HG02870 (cell line): ENCODE measurements around the gene BTBD7.
"Not testable (repeated sequence)": the region's sequence is repeated elsewhere in the genome, so short reads cannot be mapped to it uniquely, and the experiment has no call there.

Source experiments
- ATAC-seq: cut with Tn5 transposase; IDR thresholded peaks from one replicate; pipeline ENCODE4 v1.9.1; 2021; ENCODE audit warnings: mild to moderate bottlenecking, moderate library complexity; ENCODE audit not compliant: unreplicated experiment

BTBD7 gene, protein sequence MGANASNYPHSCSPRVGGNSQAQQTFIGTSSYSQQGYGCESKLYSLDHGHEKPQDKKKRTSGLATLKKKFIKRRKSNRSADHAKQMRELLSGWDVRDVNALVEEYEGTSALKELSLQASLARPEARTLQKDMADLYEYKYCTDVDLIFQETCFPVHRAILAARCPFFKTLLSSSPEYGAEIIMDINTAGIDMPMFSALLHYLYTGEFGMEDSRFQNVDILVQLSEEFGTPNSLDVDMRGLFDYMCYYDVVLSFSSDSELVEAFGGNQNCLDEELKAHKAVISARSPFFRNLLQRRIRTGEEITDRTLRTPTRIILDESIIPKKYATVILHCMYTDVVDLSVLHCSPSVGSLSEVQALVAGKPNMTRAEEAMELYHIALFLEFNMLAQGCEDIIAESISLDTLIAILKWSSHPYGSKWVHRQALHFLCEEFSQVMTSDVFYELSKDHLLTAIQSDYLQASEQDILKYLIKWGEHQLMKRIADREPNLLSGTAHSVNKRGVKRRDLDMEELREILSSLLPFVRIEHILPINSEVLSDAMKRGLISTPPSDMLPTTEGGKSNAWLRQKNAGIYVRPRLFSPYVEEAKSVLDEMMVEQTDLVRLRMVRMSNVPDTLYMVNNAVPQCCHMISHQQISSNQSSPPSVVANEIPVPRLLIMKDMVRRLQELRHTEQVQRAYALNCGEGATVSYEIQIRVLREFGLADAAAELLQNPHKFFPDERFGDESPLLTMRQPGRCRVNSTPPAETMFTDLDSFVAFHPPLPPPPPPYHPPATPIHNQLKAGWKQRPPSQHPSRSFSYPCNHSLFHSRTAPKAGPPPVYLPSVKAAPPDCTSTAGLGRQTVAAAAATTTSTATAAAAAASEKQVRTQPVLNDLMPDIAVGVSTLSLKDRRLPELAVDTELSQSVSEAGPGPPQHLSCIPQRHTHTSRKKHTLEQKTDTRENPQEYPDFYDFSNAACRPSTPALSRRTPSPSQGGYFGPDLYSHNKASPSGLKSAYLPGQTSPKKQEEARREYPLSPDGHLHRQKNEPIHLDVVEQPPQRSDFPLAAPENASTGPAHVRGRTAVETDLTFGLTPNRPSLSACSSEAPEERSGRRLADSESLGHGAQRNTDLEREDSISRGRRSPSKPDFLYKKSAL

DNA sequence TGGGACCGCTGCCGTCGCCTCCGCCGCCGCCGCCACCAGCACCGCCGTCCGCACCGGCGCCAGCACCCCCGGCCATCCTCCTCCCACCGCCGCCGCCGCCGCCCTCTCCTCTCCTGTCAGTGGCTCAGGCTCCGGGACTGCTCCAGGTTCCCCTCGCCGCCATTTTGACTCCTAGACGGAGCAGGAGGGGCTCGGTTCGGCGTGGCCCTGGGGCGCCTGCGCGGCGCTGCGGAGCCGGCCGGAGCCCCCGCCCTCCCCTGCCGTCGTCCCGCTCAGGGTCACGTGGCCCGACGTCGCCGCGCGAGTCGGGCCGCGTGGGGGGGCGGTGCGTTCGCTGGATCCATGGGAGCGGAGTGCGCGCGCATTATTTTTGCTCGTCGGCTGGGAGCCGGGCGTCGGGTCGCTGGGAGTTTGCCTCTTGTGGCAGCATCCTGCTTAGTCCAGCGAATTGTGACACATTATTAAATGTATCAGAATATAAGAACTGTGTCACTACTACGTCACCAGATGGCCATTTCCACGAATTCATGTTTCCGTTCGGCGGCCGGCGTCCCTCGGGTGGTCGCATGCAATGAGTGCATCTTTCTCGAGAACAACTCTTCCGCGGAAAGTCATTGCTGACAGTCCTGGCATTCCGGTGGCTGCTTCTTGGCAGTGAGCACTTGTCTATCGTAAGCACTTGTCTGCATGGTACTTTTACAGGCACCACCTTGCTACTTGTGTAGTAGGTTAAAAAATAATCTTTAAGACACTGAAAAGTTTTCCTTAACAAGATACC, at the start of gene BTBD7:
TSS of gene BTBD7 (minus strand) at position 184 of the 778 bp plus-strand sequence. CDS start 36,985 bp downstream, outside the sequence.
- ATAC-seq: peak; percentile 74

DNA sequence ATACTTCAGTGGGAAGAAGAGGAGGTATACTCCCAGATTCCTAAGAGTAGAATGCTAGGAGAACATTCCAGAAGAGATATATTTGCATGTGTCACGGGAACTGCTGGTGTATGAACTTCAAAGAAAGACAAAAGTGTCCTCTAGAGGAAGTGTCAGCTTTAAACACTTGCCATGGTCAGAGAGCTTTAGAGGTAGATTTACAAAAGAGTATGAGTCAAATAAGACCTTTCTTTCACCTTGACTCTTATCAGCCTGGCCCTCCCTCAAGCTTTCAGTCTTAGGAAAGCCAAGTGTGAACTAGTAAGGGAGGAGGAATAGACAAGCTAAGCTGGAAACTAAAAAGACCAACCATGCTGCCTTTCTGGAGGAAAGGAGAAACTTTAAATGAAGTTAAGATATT, 48.8 kb upstream of the BTBD7 start:
- ATAC-seq: peak; percentile 71

DNA sequence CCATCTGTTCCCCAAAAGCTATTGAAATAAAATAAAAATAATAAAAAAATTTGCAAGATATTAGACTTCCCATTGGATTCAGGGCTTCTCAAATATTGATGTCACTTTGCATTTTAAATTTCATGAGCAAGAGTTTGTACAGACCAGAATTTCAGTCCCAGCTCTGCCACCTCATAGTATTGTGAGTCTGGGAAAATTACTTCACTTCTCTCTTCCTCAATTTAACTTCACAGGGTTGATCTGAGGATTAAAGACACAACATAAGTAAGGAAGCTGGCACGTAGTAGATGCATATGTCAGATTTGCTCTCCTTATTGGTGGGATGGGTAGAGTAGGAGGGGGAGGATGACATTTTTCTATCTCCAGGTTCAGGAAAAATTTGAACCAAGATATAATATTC, 47.0 kb upstream of the BTBD7 start:
- ATAC-seq: no peak

DNA sequence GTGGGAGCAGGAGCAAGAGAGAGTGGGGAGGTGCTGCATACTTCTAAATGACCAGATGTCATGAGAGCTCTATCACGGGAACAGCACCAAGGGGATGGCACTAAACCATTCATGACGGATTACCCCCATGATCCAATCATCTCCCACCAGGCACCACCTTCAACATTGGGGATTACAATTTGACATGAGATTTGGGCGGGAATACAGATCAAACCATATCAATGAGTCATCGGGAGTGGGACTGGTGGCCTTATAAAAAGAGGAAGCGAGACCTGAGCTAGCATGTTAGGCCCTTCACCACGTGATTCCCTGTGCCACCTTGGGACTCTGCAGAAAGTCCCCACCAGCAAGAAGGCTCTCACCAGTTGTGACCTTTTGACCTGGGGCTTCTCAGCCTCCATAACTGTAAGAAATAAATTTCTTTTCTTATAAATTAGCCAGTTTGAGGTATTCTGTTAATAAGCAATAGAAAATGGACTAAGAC, 42.9 kb upstream of the BTBD7 start:
- ATAC-seq: peak; percentile 95

DNA sequence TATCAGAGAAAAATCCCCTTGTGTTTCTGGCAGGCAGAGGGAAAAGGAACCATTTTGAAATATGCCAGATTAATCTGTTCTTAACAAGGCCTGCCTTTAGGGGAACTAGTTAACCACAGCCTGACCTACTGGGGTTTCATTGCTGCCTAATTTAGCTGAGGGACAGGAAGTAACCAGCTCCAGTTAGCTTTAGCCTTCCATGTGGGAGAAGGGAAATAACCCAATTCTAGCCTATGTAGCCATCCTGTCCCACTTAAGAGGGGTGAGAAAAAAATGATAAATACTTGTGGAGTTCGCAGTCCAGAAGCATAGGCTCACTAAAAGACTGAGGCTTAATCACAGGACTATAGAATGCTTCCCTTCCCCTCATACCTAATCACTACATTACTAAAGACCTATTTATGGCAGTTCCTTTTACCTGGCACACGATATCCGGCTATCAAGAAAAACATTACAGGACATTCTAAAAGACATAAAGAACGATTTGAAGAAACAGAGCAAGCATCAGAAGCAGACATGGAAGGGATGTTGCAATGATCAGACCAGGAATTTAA, 37.0 kb upstream of the BTBD7 start:
- peak; percentile 90 for ATAC-seq

DNA sequence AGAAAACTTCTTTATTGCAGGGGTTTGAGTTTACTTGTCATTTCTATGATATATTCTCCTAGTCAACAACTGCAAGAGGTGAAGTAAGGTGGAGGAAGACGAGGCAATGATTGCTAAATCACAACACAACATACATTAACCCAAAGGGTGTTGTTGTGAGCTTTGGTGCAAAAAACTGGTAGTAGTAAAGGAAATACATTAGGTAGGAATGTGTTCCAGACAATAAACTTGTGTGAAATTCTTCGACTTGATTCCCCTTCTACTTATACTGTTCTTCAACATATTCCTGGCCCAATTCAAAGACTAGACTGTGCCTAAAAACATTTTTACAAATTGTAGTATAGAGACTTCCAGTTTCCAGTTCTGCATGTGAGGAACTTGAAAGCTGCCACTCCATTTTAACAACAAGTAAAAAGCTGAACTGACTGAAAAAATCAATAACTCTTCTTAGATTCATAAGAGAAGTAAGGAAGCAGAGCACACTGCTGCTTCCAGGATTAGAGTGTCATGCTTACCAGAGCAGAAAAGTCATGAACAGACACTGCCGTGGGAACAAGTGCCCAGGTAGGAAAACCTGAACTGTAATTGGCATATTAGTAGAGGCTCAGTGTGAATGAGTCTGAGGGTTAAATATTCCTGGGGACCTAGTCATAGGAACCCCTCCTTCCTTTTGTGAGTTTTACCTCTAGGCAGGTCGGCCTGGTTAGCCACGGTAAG, 36.3 kb upstream of the BTBD7 start:
- ATAC-seq: no peak

DNA sequence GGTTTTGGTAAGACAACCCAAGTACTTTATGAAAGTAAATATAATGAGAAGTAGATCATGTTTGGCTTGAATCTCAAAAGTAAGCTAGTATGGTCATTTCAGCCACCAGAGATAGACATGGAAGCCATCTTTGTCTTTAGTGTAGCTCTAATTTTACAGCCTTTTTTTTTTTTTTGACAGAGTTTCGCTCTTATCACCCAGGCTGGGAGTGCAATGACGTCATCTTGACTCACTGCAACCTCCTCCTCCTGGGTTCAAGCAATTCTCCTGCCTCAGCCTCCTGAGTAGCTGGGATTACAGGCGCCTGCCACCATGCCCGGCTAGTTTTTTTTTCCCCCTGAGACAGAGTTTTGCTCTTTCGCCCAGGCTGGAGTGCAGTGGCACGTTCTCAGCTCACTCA, 22.0 kb upstream of the BTBD7 start:
- not testable (repeated sequence) for ATAC-seq

DNA sequence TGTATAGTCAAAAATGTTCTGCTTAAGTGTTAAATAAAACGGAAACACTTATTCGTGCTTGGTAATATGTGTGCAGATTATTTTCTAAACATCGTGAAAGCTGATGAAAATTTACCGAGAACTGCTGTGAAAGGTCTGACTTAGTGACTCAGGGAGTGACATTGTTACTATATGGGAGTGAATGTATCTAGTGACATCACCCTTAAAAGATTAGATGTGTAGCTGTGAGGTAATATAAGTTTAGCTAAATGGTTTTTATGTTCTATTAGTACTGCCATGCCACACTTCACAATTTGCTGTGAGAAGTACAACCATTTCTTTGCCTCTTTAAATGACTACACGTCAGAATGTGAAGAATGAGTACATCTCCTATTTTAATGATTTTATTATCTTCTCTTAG, 15.5 kb upstream of the BTBD7 start:
- ATAC-seq: no peak

DNA sequence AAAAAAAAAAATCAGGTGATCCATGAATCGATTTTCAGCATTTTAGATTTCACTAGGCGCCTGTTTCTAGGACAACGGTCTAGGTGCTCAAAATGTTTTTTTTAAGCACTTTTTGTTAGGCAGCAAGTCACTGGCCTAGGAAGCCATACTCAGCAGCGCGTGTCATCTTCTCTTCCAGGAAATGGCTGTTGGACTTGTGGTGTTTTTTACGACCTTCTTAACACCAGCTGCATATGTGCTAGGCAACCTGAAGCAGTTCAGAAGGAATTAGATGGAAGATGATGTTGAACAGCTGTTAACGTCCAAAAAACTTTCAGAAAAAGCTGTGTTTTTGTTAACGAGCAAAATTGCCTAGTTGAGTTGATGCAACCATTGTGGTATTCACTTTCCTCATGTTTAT, 15.0 kb upstream of the BTBD7 start:
- ATAC-seq: no peak

DNA sequence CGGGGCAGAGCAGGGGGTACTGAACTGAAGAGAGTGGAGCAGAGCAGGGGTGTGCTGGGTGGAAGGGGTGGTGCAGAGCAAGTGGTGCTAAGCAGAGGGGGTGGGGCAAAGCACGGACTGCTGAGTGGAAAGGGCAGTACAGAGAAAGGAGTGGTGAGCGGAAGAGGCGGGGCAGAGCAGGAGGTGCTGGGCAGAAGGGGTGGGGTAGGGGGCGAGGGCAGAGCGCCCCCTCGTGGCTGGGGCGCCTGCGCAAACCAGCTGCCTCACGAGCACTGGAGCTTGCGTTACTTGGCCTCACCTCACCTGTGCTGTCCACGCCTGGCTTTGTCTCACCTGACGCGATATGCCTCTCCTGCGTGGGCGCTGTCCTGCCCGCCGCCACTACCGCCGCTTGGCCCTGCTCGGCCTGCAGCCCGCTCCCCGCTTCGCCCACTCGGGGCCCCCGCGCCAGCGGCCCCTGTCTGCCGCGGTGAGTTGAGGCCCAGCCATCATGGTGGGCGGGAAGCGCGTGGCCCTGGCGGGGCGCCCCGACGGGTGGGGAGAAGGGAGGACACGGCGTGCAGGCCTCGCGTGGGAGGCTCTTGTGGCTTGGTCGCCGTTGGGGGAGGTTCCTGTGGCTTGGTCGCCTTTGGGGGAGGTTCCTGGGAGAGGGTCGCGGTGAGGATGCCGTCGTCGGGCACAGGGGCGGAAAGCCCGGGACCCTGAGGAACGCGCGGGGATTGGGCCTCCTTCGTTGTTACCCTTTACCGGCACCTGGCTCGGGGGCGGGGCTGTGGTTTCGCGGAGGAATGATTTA, 14.3 kb upstream of the BTBD7 start, which contains the start of gene COX8C:
TSS of gene COX8C (plus strand) at position 257 of the 796 bp plus-strand sequence. CDS start at position 344, 87 bp downstream.
- ATAC-seq: no peak

DNA sequence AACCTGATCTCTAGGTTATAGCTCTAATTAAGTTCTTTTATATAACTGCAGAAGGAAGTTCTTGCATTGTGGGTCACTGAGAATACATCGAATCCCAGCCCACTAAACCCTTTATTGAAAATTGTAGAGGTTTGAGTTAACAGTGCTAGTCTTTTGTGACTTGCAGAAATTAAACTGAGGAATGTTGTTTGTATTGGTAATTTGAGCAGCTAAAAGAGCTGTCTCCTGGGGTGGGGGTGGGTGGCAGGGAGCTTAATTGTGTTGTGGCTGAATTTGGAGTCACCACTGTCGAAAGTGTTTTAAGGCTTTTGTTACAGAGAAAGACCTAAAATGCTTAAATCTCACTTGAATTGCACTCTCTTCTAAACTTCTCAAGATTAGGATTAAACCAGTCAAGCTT, 11.0 kb upstream of the BTBD7 start:
- no peak for ATAC-seq

DNA sequence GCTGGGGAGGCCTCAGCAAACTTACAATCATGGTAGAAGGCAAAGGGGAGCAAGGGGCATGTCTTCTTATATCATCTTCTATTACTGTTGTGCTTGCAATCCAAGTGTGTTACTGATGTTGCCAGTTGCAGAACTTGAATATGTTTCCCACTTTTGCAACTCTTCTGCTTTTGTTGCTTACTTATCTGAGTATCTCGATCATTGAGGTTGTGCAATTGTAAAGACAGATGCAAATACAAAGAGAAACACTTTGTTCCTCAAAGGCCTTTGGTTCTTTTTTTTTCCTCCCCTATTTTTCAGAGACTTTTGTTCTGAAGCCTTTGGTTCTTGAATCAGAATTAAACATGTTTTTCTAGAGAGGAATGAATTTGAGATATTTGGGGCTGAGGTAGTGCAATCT, 10.4 kb upstream of the BTBD7 start:
- no peak for ATAC-seq

DNA sequence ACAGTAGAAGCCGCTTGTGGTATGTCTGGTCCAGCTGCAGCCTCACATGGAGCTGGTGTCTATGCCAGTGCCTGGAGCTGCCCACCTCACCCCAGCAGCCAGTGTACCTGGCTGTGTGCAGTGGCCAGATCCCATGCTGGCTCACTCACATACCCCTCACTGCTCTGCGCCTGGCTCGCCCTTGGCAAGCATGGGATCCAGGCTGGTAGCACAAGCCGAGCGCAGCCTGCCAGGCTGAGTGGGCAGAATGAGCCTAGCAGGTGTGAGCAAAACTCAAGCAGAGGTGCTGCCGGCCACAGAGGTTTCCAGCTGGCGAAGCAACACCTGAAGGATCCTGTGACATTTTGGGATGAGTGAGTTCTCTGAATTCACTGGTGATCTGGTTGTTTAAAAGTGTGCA, 5.0 kb upstream of the BTBD7 start:
- ATAC-seq: no peak

DNA sequence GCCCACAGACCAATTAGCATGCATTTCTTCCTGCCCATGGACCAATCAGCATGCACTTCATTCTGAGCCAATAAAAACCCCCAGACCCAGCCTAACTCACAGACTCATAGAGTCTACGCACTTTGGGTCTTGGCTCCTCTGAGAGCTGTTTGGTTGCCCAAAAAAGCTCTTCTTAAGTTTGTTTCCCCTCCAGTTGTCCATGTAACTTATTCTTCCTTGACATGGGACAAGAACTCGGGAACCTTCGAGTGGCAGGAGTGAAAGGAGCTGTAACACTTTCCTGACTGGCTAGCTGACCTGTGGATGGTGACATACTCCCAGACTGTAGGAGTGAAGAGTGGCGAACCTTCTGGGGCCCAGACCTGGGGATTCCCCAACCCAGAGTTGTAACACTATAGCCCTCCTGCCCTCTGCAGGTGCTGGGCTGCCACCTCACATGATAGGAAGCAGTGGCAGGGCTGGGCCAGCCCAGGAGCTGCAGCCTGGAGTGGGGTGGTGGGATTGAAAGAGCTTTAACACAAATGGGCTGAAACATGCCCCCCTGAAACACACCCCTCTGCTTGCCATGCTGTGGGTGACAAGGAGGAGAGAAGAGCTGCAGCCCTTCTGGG, 4.4 kb upstream of the BTBD7 start:
- no peak for ATAC-seq

DNA sequence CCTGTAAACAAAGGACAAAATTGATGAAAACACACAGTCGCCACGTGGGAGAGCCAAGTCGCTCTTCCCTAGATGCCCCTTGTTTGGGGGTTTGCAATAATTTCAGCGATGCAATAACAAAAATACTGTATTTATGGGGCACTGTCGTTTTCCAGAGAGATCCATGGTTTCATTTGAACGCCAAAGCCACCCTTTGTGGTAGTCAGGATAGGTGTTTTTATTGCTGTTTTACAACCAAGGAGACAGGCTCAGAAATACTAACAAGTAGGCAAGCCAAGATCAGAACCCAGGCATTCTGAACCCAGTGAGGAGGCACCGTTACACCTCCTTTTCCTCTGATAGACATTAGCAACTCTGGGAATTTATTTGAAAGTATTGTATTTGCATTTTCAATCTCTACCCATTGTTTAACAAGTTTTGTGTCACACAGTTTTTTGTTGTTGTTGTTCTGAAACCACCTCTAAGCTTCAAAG, 831 bp upstream of the BTBD7 start:
- no peak for ATAC-seq

DNA sequence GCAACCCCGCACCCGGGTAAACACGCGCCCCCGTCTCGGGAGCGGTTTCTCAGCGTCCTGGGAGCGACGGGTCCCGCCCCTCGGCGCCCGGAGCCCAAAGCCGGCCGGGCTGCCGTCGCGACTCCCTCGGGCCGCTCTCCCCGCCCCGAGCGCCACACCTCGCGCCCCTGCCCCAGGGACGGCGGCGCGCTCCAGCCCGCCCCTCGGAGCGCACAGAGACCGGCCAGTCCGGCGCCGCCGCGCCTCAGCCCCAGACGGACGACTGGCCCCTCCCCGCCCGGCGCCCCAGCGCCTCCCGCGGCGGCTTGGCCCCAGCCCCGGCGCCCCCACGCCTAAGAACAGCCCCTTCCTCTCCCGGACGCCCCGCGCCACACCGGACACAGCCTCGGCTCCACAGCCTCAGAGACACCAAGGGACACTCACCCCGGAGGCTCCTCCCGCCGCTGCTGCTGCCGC, 411 bp downstream of the BTBD7 start:
- peak; percentile 58 for ATAC-seq

DNA sequence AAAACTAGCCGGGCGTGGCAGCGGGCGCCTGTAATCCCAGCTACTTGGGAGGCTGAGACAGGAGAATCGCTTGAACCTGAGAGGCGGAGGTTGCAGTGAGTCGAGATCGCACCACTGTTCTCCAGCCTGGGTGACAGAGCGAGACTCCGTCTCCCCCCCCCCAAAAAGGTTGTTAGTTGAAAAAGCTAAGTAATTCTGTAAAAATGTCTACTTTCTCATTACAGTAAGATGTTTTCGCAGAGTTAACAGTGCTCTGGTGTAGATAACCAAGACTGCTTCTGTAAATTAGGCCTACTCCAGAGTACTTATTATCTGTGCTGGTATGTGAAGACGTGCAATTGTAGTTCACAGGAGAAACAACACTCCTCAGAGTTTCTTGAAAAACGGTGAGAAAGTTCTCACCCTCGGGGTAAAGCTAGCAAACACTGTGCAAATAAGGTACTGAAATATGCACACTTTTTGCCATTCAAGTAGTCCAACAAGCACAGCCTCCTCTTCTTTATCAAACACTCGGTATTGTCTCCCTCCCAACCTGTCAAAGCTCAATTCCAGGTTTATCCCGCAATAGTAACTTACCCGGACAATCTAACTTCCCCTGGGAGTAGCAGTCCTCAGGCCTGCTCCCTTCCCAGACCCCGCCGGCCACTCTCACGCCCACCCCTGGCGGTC, 974 bp downstream of the BTBD7 start:
- peak; percentile 1 for ATAC-seq
